ENCODE results near the gene ZFYVE28. TPM values are rescaled to one million over a fixed set of nuclear protein-coding genes. Genes with fewer than 3 reads are reported as not detected.

ZFYVE28 gene
- total RNA-seq, 1 experiment from 2014 or later: 19.2 TPM

DNA sequence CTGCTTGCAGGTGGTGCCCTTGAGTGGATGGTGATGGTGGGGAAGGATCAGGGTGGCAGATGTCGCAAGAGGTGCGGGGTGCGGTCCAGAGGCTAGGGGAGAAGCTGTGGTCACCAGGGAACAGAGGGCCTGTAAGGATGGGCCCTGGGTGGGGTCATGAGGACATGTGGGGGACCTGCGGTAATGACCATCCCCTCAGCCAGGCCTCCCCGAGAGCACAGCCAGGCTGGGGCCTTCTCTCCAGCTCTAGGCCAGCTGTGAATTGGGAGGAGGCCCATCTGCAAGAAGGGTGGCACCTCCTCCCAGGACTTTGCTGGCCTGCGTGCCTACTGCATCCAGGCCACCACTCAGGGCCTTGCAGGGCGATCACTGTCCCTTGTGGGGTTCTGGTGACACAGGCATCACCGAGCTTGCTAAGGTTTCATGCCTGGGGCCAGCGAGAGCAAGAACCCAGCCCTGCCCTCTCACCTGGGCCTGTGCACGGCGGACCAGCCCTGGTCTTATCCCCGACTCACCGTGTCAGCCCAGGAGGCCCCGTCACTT is 122.5 kb downstream of the ZFYVE28 start:
- H3K4me1 ChIP-seq (ENCODE audit: control insufficient read depth in 1 of 2, insufficient read depth in 2 of 2, low read length in 2 of 2): no peaks in the 10 kb centered on the region
- no peaks in the 10 kb centered on the region for H4K20me1 ChIP-seq (ENCODE audit: insufficient read depth)
- BruUV-seq (replicated peaks): no TSS peak
- no peaks in the 10 kb centered on the region for H3K9me3 ChIP-seq (ENCODE audit: control insufficient read depth in 1 of 2, insufficient read depth in 1 of 2, low read depth in 1 of 2, low read length in 2 of 2)
- no peaks in the 10 kb centered on the region for H3K79me2 ChIP-seq (ENCODE audit: insufficient read depth, low read length)
- DNase-seq (ENCODE audit: low read depth, low spot score) (no peak), ATAC-seq (no peak)
- no peaks in the 10 kb centered on the region for H3K27me3 ChIP-seq (ENCODE audit: insufficient read depth, low read length)
- H3K4me2 ChIP-seq (ENCODE audit: low read length): no peak overlapping the region
- H3K9me2 ChIP-seq (ENCODE audit: insufficient read depth): no peaks in the 10 kb centered on the region
- ChIA-PET POLR2A (no interaction called here), RAD21 (ENCODE audit: low non-redundant PET in 1 of 2, low total read pairs in 2 of 2, uncharacterized antibody in 2 of 2, unreplicated experiment in 2 of 2) (no interaction called here), CTCF (no interaction called here)
- no peak overlapping the region for H3K9ac ChIP-seq (ENCODE audit: low read length)
- H3K27ac ChIP-seq (ENCODE audit: low read depth, low read length): no peak overlapping the region
- no peak overlapping the region for H3K4me3 ChIP-seq (replicated peaks in 1 of 2; ENCODE audit: low read depth in 1 of 2, low read length in 2 of 2)
- intact Hi-C loops (cut with micrococcal nuclease): no loop called here
- no peak overlapping the region for H2AFZ ChIP-seq (ENCODE audit: low read depth, low read length, poor library complexity, severe bottlenecking)
- TF ChIP-seq CBX3 (IDR thresholded peaks at IDR 0.05; ENCODE audit: low read depth) (no peak), RAD21 (IDR thresholded peaks at IDR 0.05; ENCODE audit: low read depth) (no peak), ELF1 (IDR thresholded peaks at IDR 0.05; ENCODE audit: borderline replicate concordance, low read depth) (no peak)
- TF ChIP-seq, protein P1, sequence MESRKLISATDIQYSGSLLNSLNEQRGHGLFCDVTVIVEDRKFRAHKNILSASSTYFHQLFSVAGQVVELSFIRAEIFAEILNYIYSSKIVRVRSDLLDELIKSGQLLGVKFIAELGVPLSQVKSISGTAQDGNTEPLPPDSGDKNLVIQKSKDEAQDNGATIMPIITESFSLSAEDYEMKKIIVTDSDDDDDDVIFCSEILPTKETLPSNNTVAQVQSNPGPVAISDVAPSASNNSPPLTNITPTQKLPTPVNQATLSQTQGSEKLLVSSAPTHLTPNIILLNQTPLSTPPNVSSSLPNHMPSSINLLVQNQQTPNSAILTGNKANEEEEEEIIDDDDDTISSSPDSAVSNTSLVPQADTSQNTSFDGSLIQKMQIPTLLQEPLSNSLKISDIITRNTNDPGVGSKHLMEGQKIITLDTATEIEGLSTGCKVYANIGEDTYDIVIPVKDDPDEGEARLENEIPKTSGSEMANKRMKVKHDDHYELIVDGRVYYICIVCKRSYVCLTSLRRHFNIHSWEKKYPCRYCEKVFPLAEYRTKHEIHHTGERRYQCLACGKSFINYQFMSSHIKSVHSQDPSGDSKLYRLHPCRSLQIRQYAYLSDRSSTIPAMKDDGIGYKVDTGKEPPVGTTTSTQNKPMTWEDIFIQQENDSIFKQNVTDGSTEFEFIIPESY (IDR thresholded peaks at IDR 0.05; ENCODE audit: extremely low read depth, insufficient replicate concordance, low read length): no peak
- H3K36me3 ChIP-seq (ENCODE audit: control insufficient read depth in 1 of 2, insufficient read depth in 2 of 2, low read length in 2 of 2): no peaks in the 10 kb centered on the region

DNA sequence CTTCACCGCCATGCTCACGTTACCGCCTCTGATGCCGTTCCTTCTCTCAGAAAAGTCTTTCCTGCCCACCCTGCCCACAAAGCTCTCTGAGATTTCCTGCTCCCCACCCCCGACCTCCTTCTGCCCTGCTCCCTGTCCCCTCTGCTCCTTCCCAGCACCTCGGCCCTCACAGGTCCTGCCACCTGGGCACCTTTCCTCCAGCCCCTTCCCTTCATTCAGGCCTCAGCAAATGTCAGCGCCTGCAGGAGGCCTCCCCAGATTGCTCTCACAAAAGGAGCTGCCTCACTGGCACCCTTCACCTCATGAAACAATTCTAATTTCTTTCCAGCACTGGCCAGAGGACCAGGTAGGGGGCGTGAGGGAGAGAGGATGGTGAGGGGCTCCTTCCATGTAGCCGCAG is 122.9 kb downstream of the ZFYVE28 start:
- no peaks in the 10 kb centered on the region for H3K9me3 ChIP-seq (ENCODE audit: control insufficient read depth in 1 of 2, insufficient read depth in 1 of 2, low read depth in 1 of 2, low read length in 2 of 2)
- H3K79me2 ChIP-seq (ENCODE audit: insufficient read depth, low read length): no peaks in the 10 kb centered on the region
- ATAC-seq (no peak), DNase-seq (ENCODE audit: low read depth, low spot score) (no peak)
- no peak for TF ChIP-seq SRF (IDR thresholded peaks at IDR 0.05; ENCODE audit: low read depth)
- TF ChIP-seq EZH2phosphoT487 (IDR thresholded peaks at IDR 0.05; ENCODE audit: borderline replicate concordance): no peak
- TF ChIP-seq, protein P2, sequence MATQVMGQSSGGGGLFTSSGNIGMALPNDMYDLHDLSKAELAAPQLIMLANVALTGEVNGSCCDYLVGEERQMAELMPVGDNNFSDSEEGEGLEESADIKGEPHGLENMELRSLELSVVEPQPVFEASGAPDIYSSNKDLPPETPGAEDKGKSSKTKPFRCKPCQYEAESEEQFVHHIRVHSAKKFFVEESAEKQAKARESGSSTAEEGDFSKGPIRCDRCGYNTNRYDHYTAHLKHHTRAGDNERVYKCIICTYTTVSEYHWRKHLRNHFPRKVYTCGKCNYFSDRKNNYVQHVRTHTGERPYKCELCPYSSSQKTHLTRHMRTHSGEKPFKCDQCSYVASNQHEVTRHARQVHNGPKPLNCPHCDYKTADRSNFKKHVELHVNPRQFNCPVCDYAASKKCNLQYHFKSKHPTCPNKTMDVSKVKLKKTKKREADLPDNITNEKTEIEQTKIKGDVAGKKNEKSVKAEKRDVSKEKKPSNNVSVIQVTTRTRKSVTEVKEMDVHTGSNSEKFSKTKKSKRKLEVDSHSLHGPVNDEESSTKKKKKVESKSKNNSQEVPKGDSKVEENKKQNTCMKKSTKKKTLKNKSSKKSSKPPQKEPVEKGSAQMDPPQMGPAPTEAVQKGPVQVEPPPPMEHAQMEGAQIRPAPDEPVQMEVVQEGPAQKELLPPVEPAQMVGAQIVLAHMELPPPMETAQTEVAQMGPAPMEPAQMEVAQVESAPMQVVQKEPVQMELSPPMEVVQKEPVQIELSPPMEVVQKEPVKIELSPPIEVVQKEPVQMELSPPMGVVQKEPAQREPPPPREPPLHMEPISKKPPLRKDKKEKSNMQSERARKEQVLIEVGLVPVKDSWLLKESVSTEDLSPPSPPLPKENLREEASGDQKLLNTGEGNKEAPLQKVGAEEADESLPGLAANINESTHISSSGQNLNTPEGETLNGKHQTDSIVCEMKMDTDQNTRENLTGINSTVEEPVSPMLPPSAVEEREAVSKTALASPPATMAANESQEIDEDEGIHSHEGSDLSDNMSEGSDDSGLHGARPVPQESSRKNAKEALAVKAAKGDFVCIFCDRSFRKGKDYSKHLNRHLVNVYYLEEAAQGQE (IDR thresholded peaks at IDR 0.05; ENCODE audit: low read depth): no peak
- TF ChIP-seq POLR2A (IDR thresholded peaks at IDR 0.05; ENCODE audit: borderline replicate concordance, extremely low read depth, insufficient read depth, insufficient read length): no peak
- TF ChIP-seq JUND (IDR thresholded peaks at IDR 0.05): no peak
- H3K9me2 ChIP-seq (ENCODE audit: insufficient read depth): no peaks in the 10 kb centered on the region
- no peaks in the 10 kb centered on the region for H3K4me1 ChIP-seq (ENCODE audit: control insufficient read depth in 1 of 2, insufficient read depth in 2 of 2, low read length in 2 of 2)
- H3K27ac ChIP-seq (ENCODE audit: low read depth, low read length): no peak overlapping the region
- H3K4me3 ChIP-seq (replicated peaks in 1 of 2; ENCODE audit: low read depth in 1 of 2, low read length in 2 of 2): no peak overlapping the region
- ChIA-PET RAD21 (ENCODE audit: low non-redundant PET in 1 of 2, low total read pairs in 2 of 2, uncharacterized antibody in 2 of 2, unreplicated experiment in 2 of 2) (no interaction called here), POLR2A (no interaction called here), CTCF (no interaction called here)
- BruUV-seq (replicated peaks): no TSS peak
- no peaks in the 10 kb centered on the region for H3K36me3 ChIP-seq (ENCODE audit: control insufficient read depth in 1 of 2, insufficient read depth in 2 of 2, low read length in 2 of 2)
- no peak overlapping the region for H2AFZ ChIP-seq (ENCODE audit: low read depth, low read length, poor library complexity, severe bottlenecking)
- H3K9ac ChIP-seq (ENCODE audit: low read length): no peak overlapping the region
- H3K4me2 ChIP-seq (ENCODE audit: low read length): no peak overlapping the region
- H4K20me1 ChIP-seq (ENCODE audit: insufficient read depth): no peaks in the 10 kb centered on the region
- intact Hi-C loops (cut with micrococcal nuclease): no loop called here
- no peaks in the 10 kb centered on the region for H3K27me3 ChIP-seq (ENCODE audit: insufficient read depth, low read length)

Data from HCT116 (cell line).